HepG2 (cell line): ENCODE data around the gene CDK14. TPM values are rescaled to one million over a fixed set of nuclear protein-coding genes. Genes with fewer than 3 reads are reported as not detected.

Source experiments
- HNRNPL ChIP-seq: fragments of 200-400 bp; formaldehyde crosslinking; IDR thresholded peaks from 2 replicates; pipeline ENCODE4 v1.6.1; 2017; ENCODE audit warnings: mild to moderate bottlenecking, low read depth, low read length
- HOXA5 ChIP-seq: sonication (generic); formaldehyde crosslinking; IDR thresholded peaks from 2 replicates; pipeline ENCODE4 v1.4.0; 2020; ENCODE audit warnings: missing genetic modification reagents
- MED1 ChIP-seq: sonication (generic); formaldehyde crosslinking; IDR thresholded peaks from 2 replicates; pipeline ENCODE4 v1.4.0; 2020; ENCODE audit warnings: missing genetic modification reagents
- SIN3B ChIP-seq: fragments of 150-350 bp; IDR thresholded peaks from 2 replicates; pipeline ENCODE4 v1.6.1; 2014; ENCODE audit warnings: low read length
- SKI ChIP-seq: fragments of 450-650 bp; IDR thresholded peaks from one replicate; pipeline ENCODE4 v1.6.1; 2018; ENCODE audit warnings: mild to moderate bottlenecking; ENCODE audit not compliant: partially characterized antibody
- SP2 ChIP-seq: sonication (generic); formaldehyde crosslinking; IDR thresholded peaks from 2 replicates; pipeline ENCODE4 v1.5.1; 2020; ENCODE audit warnings: mild to moderate bottlenecking, missing genetic modification reagents
- ZNF30 ChIP-seq: sonication (generic); formaldehyde crosslinking; IDR thresholded peaks from 2 replicates; pipeline ENCODE4 v1.5.0; 2020; ENCODE audit warnings: mild to moderate bottlenecking, missing genetic modification reagents
- ZNF335 ChIP-seq: sonication (generic); formaldehyde crosslinking; IDR thresholded peaks from 2 replicates; pipeline ENCODE4 v1.4.0; 2020; ENCODE audit warnings: missing genetic modification reagents
- ZNF33A ChIP-seq: sonication (generic); formaldehyde crosslinking; IDR thresholded peaks from 2 replicates; pipeline ENCODE4 v1.5.1; 2020; ENCODE audit warnings: missing genetic modification reagents, mild to moderate bottlenecking, moderate library complexity, borderline replicate concordance
- ZNF572 ChIP-seq: sonication (generic); formaldehyde crosslinking; IDR thresholded peaks from 2 replicates; pipeline ENCODE4 v1.5.1; 2020; ENCODE audit warnings: mild to moderate bottlenecking, missing genetic modification reagents
- polyA plus RNA-seq, 8 experiments: library from polyadenylated mRNA; depleted of rRNA in 3 of 8; stranded (reverse) in 7 of 8; unstranded in 1 of 8; fragments of >200 nt; fragmentation: Illumina TruSeq in 4 of 8; extraction: Trizol in 4 of 8; gene quantifications; 2 replicates each; pipeline versions ENCODE4 v1.2.1 to v1.2.3, GENCODE V29; 2011 to 2016; ENCODE audit warnings: low read depth in 4 of 8, missing spikeins in 1 of 8, mixed read lengths in 1 of 8; ENCODE audit not compliant: insufficient read depth in 1 of 8
- total RNA-seq, 5 experiments: library from RNA; depleted of rRNA; stranded (reverse); fragments of >200 nt; fragmentation: Illumina TruSeq; extraction: Trizol; gene quantifications; 2 replicates each; pipeline ENCODE4 v1.2.3, GENCODE V29; 2016; ENCODE audit warnings: low read depth in 1 of 5
- TF ChIP-seq, protein P1 (sequence below): sonication (generic); formaldehyde crosslinking; IDR thresholded peaks from 2 replicates; pipeline ENCODE4 v1.4.0; 2020; ENCODE audit warnings: missing genetic modification reagents
- TF ChIP-seq, protein P2 (sequence below): sonication (generic); formaldehyde crosslinking; IDR thresholded peaks from 2 replicates; pipeline ENCODE4 v1.5.0; 2020; ENCODE audit warnings: mild to moderate bottlenecking, missing genetic modification reagents
- TF ChIP-seq, protein P3 (sequence below): sonication (generic); formaldehyde crosslinking; IDR thresholded peaks from 2 replicates; pipeline ENCODE4 v1.5.1; 2020; ENCODE audit warnings: mild to moderate bottlenecking, missing genetic modification reagents, borderline replicate concordance
- TF ChIP-seq, protein P4 (sequence below): sonication (generic); formaldehyde crosslinking; IDR thresholded peaks from 2 replicates; pipeline ENCODE4 v1.4.0; 2020; ENCODE audit warnings: mild to moderate bottlenecking, missing genetic modification reagents
- TF ChIP-seq, protein P5 (sequence below): IDR thresholded peaks from 2 replicates; pipeline ENCODE4 v1.6.1; 2018; ENCODE audit warnings: missing genetic modification reagents, mild to moderate bottlenecking, missing compliant biosample characterization

The CDK14 gene
- total and polyA plus RNA-seq, 2 of the 13 experiments (the other 11 are each of a cell fraction or from before 2014, with no cell fraction given), result 0.26 to 0.71 TPM

DNA sequence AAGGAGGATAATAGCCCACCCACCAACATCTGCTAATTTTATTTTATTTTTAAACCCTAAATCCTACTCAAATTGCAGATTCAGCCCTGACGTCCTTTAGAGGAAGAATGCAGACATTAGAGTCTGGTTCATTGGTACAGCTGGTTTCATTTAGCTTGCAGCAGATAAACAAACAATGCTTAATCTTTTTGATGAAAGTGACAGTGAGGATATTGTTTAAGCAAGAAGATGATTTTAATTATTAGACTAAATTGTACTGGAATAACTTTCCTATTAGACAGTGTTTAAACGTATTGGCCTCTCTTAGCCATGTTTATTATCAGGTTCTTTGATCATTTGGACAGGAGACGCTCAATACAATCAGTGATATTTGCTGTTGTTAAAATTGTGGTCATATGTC is 164.8 kb downstream of the CDK14 start (continued):
- TF ChIP-seq HNRNPL (no peak), ZNF335 (no peak), SIN3B (no peak), ZNF572 (CRISPR knock-in tag) (no peak), SKI (no peak), HOXA5 (CRISPR knock-in tag) (no peak), ZNF30 (CRISPR knock-in tag) (no peak), ZNF33A (CRISPR knock-in tag) (no peak), SP2 (no peak), MED1 (no peak)
- TF ChIP-seq, protein P1, sequence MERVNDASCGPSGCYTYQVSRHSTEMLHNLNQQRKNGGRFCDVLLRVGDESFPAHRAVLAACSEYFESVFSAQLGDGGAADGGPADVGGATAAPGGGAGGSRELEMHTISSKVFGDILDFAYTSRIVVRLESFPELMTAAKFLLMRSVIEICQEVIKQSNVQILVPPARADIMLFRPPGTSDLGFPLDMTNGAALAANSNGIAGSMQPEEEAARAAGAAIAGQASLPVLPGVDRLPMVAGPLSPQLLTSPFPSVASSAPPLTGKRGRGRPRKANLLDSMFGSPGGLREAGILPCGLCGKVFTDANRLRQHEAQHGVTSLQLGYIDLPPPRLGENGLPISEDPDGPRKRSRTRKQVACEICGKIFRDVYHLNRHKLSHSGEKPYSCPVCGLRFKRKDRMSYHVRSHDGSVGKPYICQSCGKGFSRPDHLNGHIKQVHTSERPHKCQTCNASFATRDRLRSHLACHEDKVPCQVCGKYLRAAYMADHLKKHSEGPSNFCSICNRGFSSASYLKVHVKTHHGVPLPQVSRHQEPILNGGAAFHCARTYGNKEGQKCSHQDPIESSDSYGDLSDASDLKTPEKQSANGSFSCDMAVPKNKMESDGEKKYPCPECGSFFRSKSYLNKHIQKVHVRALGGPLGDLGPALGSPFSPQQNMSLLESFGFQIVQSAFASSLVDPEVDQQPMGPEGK (CRISPR knock-in tag), result no peak
- TF ChIP-seq, protein P2, sequence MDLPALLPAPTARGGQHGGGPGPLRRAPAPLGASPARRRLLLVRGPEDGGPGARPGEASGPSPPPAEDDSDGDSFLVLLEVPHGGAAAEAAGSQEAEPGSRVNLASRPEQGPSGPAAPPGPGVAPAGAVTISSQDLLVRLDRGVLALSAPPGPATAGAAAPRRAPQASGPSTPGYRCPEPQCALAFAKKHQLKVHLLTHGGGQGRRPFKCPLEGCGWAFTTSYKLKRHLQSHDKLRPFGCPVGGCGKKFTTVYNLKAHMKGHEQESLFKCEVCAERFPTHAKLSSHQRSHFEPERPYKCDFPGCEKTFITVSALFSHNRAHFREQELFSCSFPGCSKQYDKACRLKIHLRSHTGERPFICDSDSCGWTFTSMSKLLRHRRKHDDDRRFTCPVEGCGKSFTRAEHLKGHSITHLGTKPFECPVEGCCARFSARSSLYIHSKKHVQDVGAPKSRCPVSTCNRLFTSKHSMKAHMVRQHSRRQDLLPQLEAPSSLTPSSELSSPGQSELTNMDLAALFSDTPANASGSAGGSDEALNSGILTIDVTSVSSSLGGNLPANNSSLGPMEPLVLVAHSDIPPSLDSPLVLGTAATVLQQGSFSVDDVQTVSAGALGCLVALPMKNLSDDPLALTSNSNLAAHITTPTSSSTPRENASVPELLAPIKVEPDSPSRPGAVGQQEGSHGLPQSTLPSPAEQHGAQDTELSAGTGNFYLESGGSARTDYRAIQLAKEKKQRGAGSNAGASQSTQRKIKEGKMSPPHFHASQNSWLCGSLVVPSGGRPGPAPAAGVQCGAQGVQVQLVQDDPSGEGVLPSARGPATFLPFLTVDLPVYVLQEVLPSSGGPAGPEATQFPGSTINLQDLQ, result no peak
- TF ChIP-seq, protein P3, sequence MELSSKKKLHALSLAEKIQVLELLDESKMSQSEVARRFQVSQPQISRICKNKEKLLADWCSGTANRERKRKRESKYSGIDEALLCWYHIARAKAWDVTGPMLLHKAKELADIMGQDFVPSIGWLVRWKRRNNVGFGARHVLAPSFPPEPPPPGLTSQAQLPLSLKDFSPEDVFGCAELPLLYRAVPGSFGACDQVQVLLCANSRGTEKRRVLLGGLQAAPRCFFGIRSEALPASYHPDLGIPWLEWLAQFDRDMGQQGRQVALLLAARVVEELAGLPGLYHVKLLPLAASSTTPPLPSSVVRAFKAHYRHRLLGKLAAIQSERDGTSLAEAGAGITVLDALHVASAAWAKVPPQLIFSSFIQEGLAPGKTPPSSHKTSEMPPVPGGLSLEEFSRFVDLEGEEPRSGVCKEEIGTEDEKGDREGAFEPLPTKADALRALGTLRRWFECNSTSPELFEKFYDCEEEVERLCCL, result no peak
- TF ChIP-seq, protein P4, sequence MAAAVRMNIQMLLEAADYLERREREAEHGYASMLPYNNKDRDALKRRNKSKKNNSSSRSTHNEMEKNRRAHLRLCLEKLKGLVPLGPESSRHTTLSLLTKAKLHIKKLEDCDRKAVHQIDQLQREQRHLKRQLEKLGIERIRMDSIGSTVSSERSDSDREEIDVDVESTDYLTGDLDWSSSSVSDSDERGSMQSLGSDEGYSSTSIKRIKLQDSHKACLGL (CRISPR knock-in tag), result no peak
- TF ChIP-seq, protein P5, sequence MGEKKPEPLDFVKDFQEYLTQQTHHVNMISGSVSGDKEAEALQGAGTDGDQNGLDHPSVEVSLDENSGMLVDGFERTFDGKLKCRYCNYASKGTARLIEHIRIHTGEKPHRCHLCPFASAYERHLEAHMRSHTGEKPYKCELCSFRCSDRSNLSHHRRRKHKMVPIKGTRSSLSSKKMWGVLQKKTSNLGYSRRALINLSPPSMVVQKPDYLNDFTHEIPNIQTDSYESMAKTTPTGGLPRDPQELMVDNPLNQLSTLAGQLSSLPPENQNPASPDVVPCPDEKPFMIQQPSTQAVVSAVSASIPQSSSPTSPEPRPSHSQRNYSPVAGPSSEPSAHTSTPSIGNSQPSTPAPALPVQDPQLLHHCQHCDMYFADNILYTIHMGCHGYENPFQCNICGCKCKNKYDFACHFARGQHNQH (CRISPR knock-in tag), result no peak
